HepG2 (cell line): ENCODE results near the gene DFFA. TPM values are rescaled to one million over a fixed set of nuclear protein-coding genes. Genes with fewer than 3 reads are reported as not detected.

Source experiments
- ATAC-seq: fragments of 200-7000 bp; cut with Tn5 transposase; 3 replicates; pipeline ENCODE4 v1.9.1; 2020; ENCODE audit warnings: mild to moderate bottlenecking, moderate library complexity
- BruUV-seq: library from RNA; stranded (reverse); fragments of 400-500 nt; replicated peaks from 2 replicates; lab custom pipeline; 2021; lab: Mats Ljungman, UMichigan
- CTCF ChIA-PET: fragments of 300-600 bp; formaldehyde crosslinking; extraction: SDS; loops from one replicate; lab custom pipeline; 2021; ENCODE audit warnings: low total read pairs, inconsistent platforms, low intra/inter-chr PET ratio; lab: Yijun Ruan, JAX
- POLR2A ChIA-PET: fragments of 350-600 bp; sonication (Branson Sonifier 250); formaldehyde crosslinking; loops from one replicate; lab custom pipeline; 2020; ENCODE audit warnings: antibody characterized with exemption, inconsistent platforms; lab: Yijun Ruan, JAX
- DNase-seq: peaks from one replicate; pipeline ENCODE4 v3.0.0-alpha.2; 2015; ENCODE audit warnings: low spot score
- FAIRE-seq: peaks from 3 replicates; lab custom pipeline; 2011; peaks lifted over from hg19 to GRCh38; lab: Jason Lieb, UNC
- H2AFZ ChIP-seq: one replicate; pipeline ENCODE4 v1.6.1; 2011; ENCODE audit warnings: low read length, inconsistent platforms
- H3K27ac ChIP-seq: fragments of 300-600 bp; 3 replicates; pipeline ENCODE4 v1.8.0; 2011; ENCODE audit warnings: mixed run types, mild to moderate bottlenecking, mixed read lengths, low read length, inconsistent platforms; ENCODE audit not compliant: insufficient read depth; ENCODE audit errors: extremely low read length
- H3K27me3 ChIP-seq, 2 experiments: fragments of 200-600 bp in 1 of 2; 2 replicates in 1 of 2; 3 replicates in 1 of 2; pipeline versions ENCODE4 v1.6.0 to v1.8.0; 2011; ENCODE audit warnings: low read length in 2 of 2, mild to moderate bottlenecking in 2 of 2, moderate library complexity in 2 of 2, inconsistent platforms in 1 of 2; ENCODE audit not compliant: insufficient read depth in 2 of 2, control insufficient read depth in 1 of 2
- H3K36me3 ChIP-seq, 2 experiments: fragments of 200-600 bp in 1 of 2; replicated peaks in 1 of 2; 2 replicates in 1 of 2; 3 replicates in 1 of 2; pipeline versions ENCODE4 v1.5.1 to v1.8.0; 2011; ENCODE audit warnings: low read length in 2 of 2, inconsistent platforms in 1 of 2; ENCODE audit not compliant: insufficient read depth in 2 of 2, control insufficient read depth in 1 of 2
- H3K4me1 ChIP-seq: 2 replicates; pipeline ENCODE4 v1.5.1; 2012; ENCODE audit warnings: low read length, inconsistent platforms; ENCODE audit not compliant: insufficient read depth
- H3K4me2 ChIP-seq: 2 replicates; pipeline ENCODE4 v1.6.0; 2011; ENCODE audit warnings: low read depth, low read length, inconsistent platforms
- H3K4me3 ChIP-seq, 3 experiments: fragments of 200-600 bp in 1 of 3; sonication (generic), shearing (Covaris generic) in 1 of 3; replicated peaks in 1 of 3; 2 replicates each; pipeline ENCODE4 v1.5.1; 2011 to 2016; ENCODE audit warnings: low read length in 3 of 3, inconsistent platforms in 2 of 3, low read depth in 2 of 3, mild to moderate bottlenecking in 2 of 3, control low read depth in 1 of 3, mixed read lengths in 1 of 3; ENCODE audit not compliant: insufficient read depth in 1 of 3
- H3K79me2 ChIP-seq: one replicate; pipeline ENCODE4 v1.6.1; 2011; ENCODE audit warnings: low read length, inconsistent platforms; ENCODE audit not compliant: insufficient read depth
- H3K9ac ChIP-seq: 2 replicates; pipeline ENCODE4 v1.6.0; 2011; ENCODE audit warnings: mild to moderate bottlenecking, low read depth, low read length, inconsistent platforms; ENCODE audit not compliant: insufficient read depth
- H3K9me3 ChIP-seq: 2 replicates; pipeline ENCODE4 v1.5.1; 2012; ENCODE audit warnings: mild to moderate bottlenecking, low read length
- H4K20me1 ChIP-seq: 2 replicates; pipeline ENCODE4 v1.6.0; 2011; ENCODE audit warnings: inconsistent platforms, mild to moderate bottlenecking, low read length, moderate library complexity; ENCODE audit not compliant: insufficient read depth
- FOXP1 ChIP-seq, 2 experiments: fragments of 450-650 bp in 1 of 2; IDR thresholded peaks; 2 replicates each; pipeline ENCODE4 v1.6.1; 2017 to 2018; ENCODE audit warnings: antibody characterized with exemption in 1 of 2
- HHEX ChIP-seq: IDR thresholded peaks from 2 replicates; pipeline ENCODE4 v1.6.1; 2016; ENCODE audit warnings: control low read depth
- NR2F2 ChIP-seq: IDR thresholded peaks from 2 replicates; pipeline ENCODE4 v1.6.1; 2012; ENCODE audit warnings: low read depth, inconsistent platforms, borderline replicate concordance
- PAWR ChIP-seq: sonication (generic); formaldehyde crosslinking; IDR thresholded peaks from 2 replicates; pipeline ENCODE4 v1.4.0; 2020; ENCODE audit warnings: missing genetic modification reagents, mild to moderate bottlenecking, borderline replicate concordance
- PAXIP1 ChIP-seq: sonication (generic); formaldehyde crosslinking; conservative IDR thresholded peaks from 2 replicates; pipeline ENCODE4 v1.4.0; 2020; ENCODE audit warnings: mild to moderate bottlenecking, missing genetic modification reagents, moderate library complexity
- RERE ChIP-seq: IDR thresholded peaks from 2 replicates; pipeline ENCODE4 v1.6.1; 2016; ENCODE audit warnings: low read depth, missing genetic modification reagents, missing compliant biosample characterization
- SP5 ChIP-seq: IDR thresholded peaks from 2 replicates; pipeline ENCODE4 v1.6.1; 2016; ENCODE audit warnings: low read depth, borderline replicate concordance
- STAT6 ChIP-seq: sonication (generic); formaldehyde crosslinking; IDR thresholded peaks from 2 replicates; pipeline ENCODE4 v1.4.0; 2020; ENCODE audit warnings: missing genetic modification reagents, mild to moderate bottlenecking, borderline replicate concordance
- ZSCAN9 ChIP-seq: IDR thresholded peaks from 2 replicates; pipeline ENCODE4 v1.6.1; 2016; ENCODE audit warnings: borderline replicate concordance
- WGBS: methylation state at CpG from one replicate; pipeline ENCODE4 v1.1.6; 2017; ENCODE audit warnings: low lambda C conversion rate; 5-methylcytosine and 5-hydroxymethylcytosine counted together
- in situ Hi-C: cut with HindIII; loops from 2 replicates; pipeline ENCODE4 v1.10.0; 2017; ENCODE audit warnings: low pct_unique_long_range_greater_than_20kb; ENCODE audit not compliant: extremely low pct_ligation_motif_present
- intact Hi-C: fragments of 100-400 bp; cut with micrococcal nuclease; formaldehyde crosslinking; loops from one replicate; pipeline ENCODE4 v1.10.0; 2022; ENCODE audit not compliant: unreplicated experiment
- polyA plus RNA-seq, 8 experiments: library from polyadenylated mRNA; depleted of rRNA in 3 of 8; stranded (reverse) in 7 of 8; unstranded in 1 of 8; fragments of >200 nt; fragmentation: Illumina TruSeq in 4 of 8; extraction: Trizol in 4 of 8; gene quantifications; 2 replicates each; pipeline versions ENCODE4 v1.2.1 to v1.2.3, GENCODE V29; 2011 to 2016; ENCODE audit warnings: low read depth in 4 of 8, missing spikeins in 1 of 8, mixed read lengths in 1 of 8; ENCODE audit not compliant: insufficient read depth in 1 of 8
- total RNA-seq, 5 experiments: library from RNA; depleted of rRNA; stranded (reverse); fragments of >200 nt; fragmentation: Illumina TruSeq; extraction: Trizol; gene quantifications; 2 replicates each; pipeline ENCODE4 v1.2.3, GENCODE V29; 2016; ENCODE audit warnings: low read depth in 1 of 5

Gene DFFA
- total and polyA plus RNA-seq, 2 of the 13 experiments (the other 11 are each of a cell fraction or from before 2014, with no cell fraction given): 16.5 to 33.9 TPM

- H3K27me3 ChIP-seq: no peaks in the 10 kb centered on the region
- ATAC-seq (peak; percentile 64), DNase-seq (no peak), FAIRE-seq (no peak)
- H3K36me3 ChIP-seq: no peaks in the 10 kb centered on the region
- intact Hi-C loops (no loop called here), in situ Hi-C loops (no loop called here)
- BruUV-seq: no TSS peak
- H3K4me1 ChIP-seq: peaks cover 26% of the 10 kb centered on the region
- H3K27ac ChIP-seq: no peak overlapping the region
- CTCF ChIA-PET: no interaction called here
- POLR2A ChIA-PET: interaction anchor here (0.9 kb wide), 1 partner anchor 17 kb away, joined by 3 read pairs; the partner anchor contains the start of gene DFFA
- H3K4me2 ChIP-seq: peak overlapping the region; percentile 49
- peaks cover 33% of the 10 kb centered on the region for H4K20me1 ChIP-seq
- H3K4me3 ChIP-seq: no peak overlapping the region
- H3K9me3 ChIP-seq: no peaks in the 10 kb centered on the region; the same call in 1 of the 2 replicates
- peaks cover 44% of the 10 kb centered on the region for H3K79me2 ChIP-seq
- 17% methylated on average over 3 of the region's 4 CpGs for WGBS
- no peak overlapping the region for H3K9ac ChIP-seq
- no peak overlapping the region for H2AFZ ChIP-seq
- no peak for TF ChIP-seq ZSCAN9 (CRISPR knock-in tag)
- TF ChIP-seq STAT6 (CRISPR knock-in tag): 0 out of 2 replicates have a peak, but pooled peaks have one; percentile 47
- peak; percentile 62; the same call in 1 of the 2 replicates for TF ChIP-seq RERE
- TF ChIP-seq HHEX (CRISPR knock-in tag): peak; percentile 96
- peak; percentile 97 for TF ChIP-seq SP5 (CRISPR knock-in tag)
- TF ChIP-seq NR2F2: peak; percentile 57
- no peak for TF ChIP-seq PAWR (CRISPR knock-in tag)
- peak; percentile 72; the same call in 1 of the 2 replicates for TF ChIP-seq FOXP1 (IDR thresholded peaks at IDR 0.05)
- peak; percentile 76 for TF ChIP-seq FOXP1 (CRISPR knock-in tag; IDR thresholded peaks at IDR 0.05)
- peak; percentile 51 for TF ChIP-seq PAXIP1 (CRISPR knock-in tag)
Observed at GRCh38 chr1:10489291-10490055, 17.1 kb upstream of the DFFA start.
